CD14-positive monocyte (primary cell): ENCODE data around the gene ASTN2. TPM values are rescaled to one million over a fixed set of nuclear protein-coding genes. Genes with fewer than 3 reads are reported as not detected.

Experiments
- DNase-seq, 3 donors: peaks; one replicate each; pipeline ENCODE4 v3.0.0-alpha.2; 2011 to 2022
- H2AFZ ChIP-seq: 2 replicates; pipeline ENCODE4 v1.6.0; 2012; ENCODE audit warnings: mild to moderate bottlenecking, low read depth, low read length, inconsistent platforms; ENCODE audit not compliant: insufficient read depth, poor library complexity, severe bottlenecking
- H3K27ac ChIP-seq, 2 donors: 1 replicate in 1 of 2; 2 replicates in 1 of 2; pipeline ENCODE4 v1.5.1; 2012 to 2013; ENCODE audit warnings: low read length in 2 of 2, control low read depth in 1 of 2, inconsistent platforms in 1 of 2, low read depth in 1 of 2, mild to moderate bottlenecking in 1 of 2
- H3K27me3 ChIP-seq, 2 donors: one replicate each; pipeline versions ENCODE4 v1.6.0 to v1.6.1; 2011 to 2013; ENCODE audit warnings: low read length in 2 of 2; ENCODE audit not compliant: control insufficient read depth in 2 of 2, insufficient read depth in 2 of 2
- H3K36me3 ChIP-seq, 2 donors: replicated peaks in 1 of 2; 1 replicate in 1 of 2; 2 replicates in 1 of 2; pipeline versions ENCODE4 v1.5.1 to v1.6.1; 2012 to 2013; ENCODE audit warnings: low read length in 2 of 2, control low read depth in 1 of 2, inconsistent platforms in 1 of 2, mild to moderate bottlenecking in 1 of 2; ENCODE audit not compliant: insufficient read depth in 2 of 2, control insufficient read depth in 1 of 2
- H3K4me1 ChIP-seq, 2 donors: 1 replicate in 1 of 2; 2 replicates in 1 of 2; pipeline versions ENCODE4 v1.5.1 to v1.6.1; 2012 to 2013; ENCODE audit warnings: low read length in 2 of 2, control low read depth in 1 of 2, inconsistent platforms in 1 of 2, mild to moderate bottlenecking in 1 of 2, moderate library complexity in 1 of 2; ENCODE audit not compliant: insufficient read depth in 2 of 2, control insufficient read depth in 1 of 2
- H3K4me2 ChIP-seq: replicated peaks from 2 replicates; pipeline ENCODE3; 2012; ENCODE audit warnings: low read length, moderate library complexity, mild to moderate bottlenecking; ENCODE audit not compliant: poor library complexity, severe bottlenecking; ENCODE audit errors: extremely low read depth
- H3K4me3 ChIP-seq, 3 experiments: fragments of 200-600 bp in 1 of 3; sonication (generic) in 1 of 3; replicated peaks in 1 of 3; 1 replicate in 2 of 3; 2 replicates in 1 of 3; pipeline ENCODE4 v1.5.1; 2011 to 2013; ENCODE audit warnings: low read length in 3 of 3, mild to moderate bottlenecking in 3 of 3, control low read depth in 2 of 3, low read depth in 2 of 3, inconsistent platforms in 1 of 3, moderate library complexity in 1 of 3
- H3K79me2 ChIP-seq: 2 replicates; pipeline ENCODE4 v1.6.0; 2012; ENCODE audit warnings: mild to moderate bottlenecking, control low read depth, inconsistent platforms, low read length, moderate library complexity; ENCODE audit not compliant: insufficient read depth
- H3K9ac ChIP-seq: 2 replicates; pipeline ENCODE4 v1.6.0; 2017; ENCODE audit warnings: low read length, mild to moderate bottlenecking; ENCODE audit not compliant: insufficient read depth, poor library complexity, severe bottlenecking
- H3K9me3 ChIP-seq, 2 donors: replicated peaks in 1 of 2; 1 replicate in 1 of 2; 2 replicates in 1 of 2; pipeline versions ENCODE4 v1.5.1 to v1.6.1; 2012 to 2013; ENCODE audit warnings: low read length in 2 of 2, control low read depth in 1 of 2; ENCODE audit not compliant: control insufficient read depth in 1 of 2, insufficient read depth in 1 of 2
- H4K20me1 ChIP-seq: 2 replicates; pipeline ENCODE4 v1.6.0; 2012; ENCODE audit warnings: mild to moderate bottlenecking, low read length, control low read depth, moderate library complexity; ENCODE audit not compliant: insufficient read depth
- H3K27ac Mint-ChIP-seq, 7 donors: one replicate each; pipeline ENCODE4 v1.8.0; 2020; ENCODE audit warnings: mild to moderate bottlenecking in 7 of 7, mixed read lengths in 7 of 7, moderate library complexity in 6 of 7, inconsistent platforms in 2 of 7
- H3K27me3 Mint-ChIP-seq, 3 donors: one replicate each; pipeline ENCODE4 v1.8.0; 2021 to 2022; ENCODE audit warnings: low read depth in 3 of 3, mild to moderate bottlenecking in 3 of 3, mixed read lengths in 3 of 3, moderate library complexity in 3 of 3, inconsistent platforms in 1 of 3
- H3K36me3 Mint-ChIP-seq, 2 donors: one replicate each; pipeline ENCODE4 v1.8.0; 2020; ENCODE audit warnings: mixed read lengths in 2 of 2, inconsistent platforms in 1 of 2, mild to moderate bottlenecking in 1 of 2
- H3K4me1 Mint-ChIP-seq: one replicate; pipeline ENCODE4 v1.8.0; 2020; ENCODE audit warnings: mild to moderate bottlenecking, mixed read lengths
- H3K4me3 Mint-ChIP-seq, 2 donors: one replicate each; pipeline ENCODE4 v1.8.0; 2020; ENCODE audit warnings: mild to moderate bottlenecking in 2 of 2, mixed read lengths in 2 of 2, moderate library complexity in 1 of 2
- H3K9me3 Mint-ChIP-seq, 7 donors: one replicate each; pipeline ENCODE4 v1.8.0; 2020 to 2022; ENCODE audit warnings: mixed read lengths in 7 of 7, mild to moderate bottlenecking in 6 of 7, moderate library complexity in 6 of 7, inconsistent platforms in 2 of 7
- WGBS: methylation state at CpG from one replicate; pipeline ENCODE4 v1.1.5; 2013; ENCODE audit warnings: missing lambda C conversion rate; ENCODE audit not compliant: insufficient coverage; 5-methylcytosine and 5-hydroxymethylcytosine counted together
- intact Hi-C, 2 donors: fragments of 100-400 bp; cut with micrococcal nuclease; formaldehyde crosslinking; loops; one replicate each; pipeline versions ENCODE4 v1.15.0 to v1.15.1; 2023
- polyA plus RNA-seq, 3 donors: library from polyadenylated mRNA; depleted of rRNA in 1 of 3; unstranded in 2 of 3; stranded (reverse) in 1 of 3; fragments of 300-500 nt in 2 of 3; fragments of >200 nt in 1 of 3; fragmentation: Illumina TruSeq in 2 of 3; gene quantifications; 1 replicate in 2 of 3; 2 replicates in 1 of 3; pipeline ENCODE4 v1.2.3, GENCODE V29; 2012 to 2021
- TF ChIP-seq, protein P1 (sequence below): fragments of 200-600 bp; IDR thresholded peaks from one replicate; pipeline ENCODE4 v1.8.0; 2022; ENCODE audit warnings: antibody characterized with exemption, mild to moderate bottlenecking

Gene ASTN2
- polyA plus RNA-seq, 3 donors, result not detected

GRCh38 chr9:116737152-116737546 is 677.7 kb downstream of the ASTN2 start:
- no peak overlapping the region for H3K9ac ChIP-seq
- no peaks in the 10 kb centered on the region for H3K4me1 ChIP-seq
- Mint-ChIP-seq H3K27me3 (peaks cover 2 to 11% (median 4%) of the 10 kb centered on the region in 3 donors), H3K9me3 (peaks cover 0 to 2% (median 0%) of the 10 kb centered on the region in 7 donors), H3K4me1 (peaks cover 2% of the 10 kb centered on the region), H3K27ac (no peak overlapping the region), H3K36me3 (no peaks in the 10 kb centered on the region), H3K4me3 (no peak overlapping the region)
- H3K36me3 ChIP-seq, result no peaks in the 10 kb centered on the region
- TF ChIP-seq, protein P1, sequence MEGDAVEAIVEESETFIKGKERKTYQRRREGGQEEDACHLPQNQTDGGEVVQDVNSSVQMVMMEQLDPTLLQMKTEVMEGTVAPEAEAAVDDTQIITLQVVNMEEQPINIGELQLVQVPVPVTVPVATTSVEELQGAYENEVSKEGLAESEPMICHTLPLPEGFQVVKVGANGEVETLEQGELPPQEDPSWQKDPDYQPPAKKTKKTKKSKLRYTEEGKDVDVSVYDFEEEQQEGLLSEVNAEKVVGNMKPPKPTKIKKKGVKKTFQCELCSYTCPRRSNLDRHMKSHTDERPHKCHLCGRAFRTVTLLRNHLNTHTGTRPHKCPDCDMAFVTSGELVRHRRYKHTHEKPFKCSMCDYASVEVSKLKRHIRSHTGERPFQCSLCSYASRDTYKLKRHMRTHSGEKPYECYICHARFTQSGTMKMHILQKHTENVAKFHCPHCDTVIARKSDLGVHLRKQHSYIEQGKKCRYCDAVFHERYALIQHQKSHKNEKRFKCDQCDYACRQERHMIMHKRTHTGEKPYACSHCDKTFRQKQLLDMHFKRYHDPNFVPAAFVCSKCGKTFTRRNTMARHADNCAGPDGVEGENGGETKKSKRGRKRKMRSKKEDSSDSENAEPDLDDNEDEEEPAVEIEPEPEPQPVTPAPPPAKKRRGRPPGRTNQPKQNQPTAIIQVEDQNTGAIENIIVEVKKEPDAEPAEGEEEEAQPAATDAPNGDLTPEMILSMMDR, result peak; percentile 80
- no peak overlapping the region for H2AFZ ChIP-seq
- H3K27ac ChIP-seq, result no peak overlapping the region
- no peak overlapping the region for H3K4me3 ChIP-seq
- 1% methylated on average over 11 of the region's 16 CpGs for WGBS
- intact Hi-C loops, result loop anchor here in 1 of 2 donors (5.0 kb wide), 1 partner anchor 670 kb away; no protein-coding TSS in a partner anchor
- H3K79me2 ChIP-seq, result no peaks in the 10 kb centered on the region
- peak; percentile 4 to 28 (median 25) for DNase-seq
- no peak overlapping the region for H3K4me2 ChIP-seq
- H3K9me3 ChIP-seq, result no peaks in the 10 kb centered on the region
- H4K20me1 ChIP-seq, result no peaks in the 10 kb centered on the region
- H3K27me3 ChIP-seq, result no peaks in the 10 kb centered on the region

GRCh38 chr9:116736399-116737151 is 678.3 kb downstream of the ASTN2 start:
- H3K9me3 ChIP-seq, result no peaks in the 10 kb centered on the region
- TF ChIP-seq, protein P1, result no peak
- H3K4me2 ChIP-seq, result no peak overlapping the region
- H3K27me3 ChIP-seq, result no peaks in the 10 kb centered on the region
- no peak overlapping the region for H3K9ac ChIP-seq
- Mint-ChIP-seq H3K27ac (no peak overlapping the region), H3K4me1 (peaks cover 2% of the 10 kb centered on the region), H3K27me3 (peaks cover 2 to 11% (median 4%) of the 10 kb centered on the region in 3 donors), H3K4me3 (peak overlapping the region in 1 of 2 donors; percentile 49), H3K36me3 (no peaks in the 10 kb centered on the region), H3K9me3 (peaks cover 0 to 2% (median 0%) of the 10 kb centered on the region in 7 donors)
- H3K4me3 ChIP-seq, result no peak overlapping the region
- no peaks in the 10 kb centered on the region for H3K79me2 ChIP-seq
- no peak overlapping the region for H2AFZ ChIP-seq
- intact Hi-C loops, result loop anchor here in 1 of 2 donors (5.0 kb wide), 1 partner anchor 671 kb away; no protein-coding TSS in a partner anchor
- no peaks in the 10 kb centered on the region for H4K20me1 ChIP-seq
- DNase-seq, result no peak
- WGBS, result 39% methylated on average over 5 of the region's 8 CpGs
- no peak overlapping the region for H3K27ac ChIP-seq
- H3K36me3 ChIP-seq, result no peaks in the 10 kb centered on the region
- H3K4me1 ChIP-seq, result no peaks in the 10 kb centered on the region
